CD14-positive monocyte (primary cell): ENCODE measurements around the gene C5orf58. TPM values are rescaled to one million over a fixed set of nuclear protein-coding genes. Genes with fewer than 3 reads are reported as not detected.

Experiments
- DNase-seq, 3 donors: peaks; one replicate each; pipeline ENCODE4 v3.0.0-alpha.2; 2011 to 2022
- H2AFZ ChIP-seq: 2 replicates; pipeline ENCODE4 v1.6.0; 2012; ENCODE audit warnings: mild to moderate bottlenecking, low read depth, low read length, inconsistent platforms; ENCODE audit not compliant: insufficient read depth, poor library complexity, severe bottlenecking
- H3K27ac ChIP-seq, 2 donors: 1 replicate in 1 of 2; 2 replicates in 1 of 2; pipeline ENCODE4 v1.5.1; 2012 to 2013; ENCODE audit warnings: low read length in 2 of 2, control low read depth in 1 of 2, inconsistent platforms in 1 of 2, low read depth in 1 of 2, mild to moderate bottlenecking in 1 of 2
- H3K27me3 ChIP-seq, 2 donors: one replicate each; pipeline versions ENCODE4 v1.6.0 to v1.6.1; 2011 to 2013; ENCODE audit warnings: low read length in 2 of 2; ENCODE audit not compliant: control insufficient read depth in 2 of 2, insufficient read depth in 2 of 2
- H3K36me3 ChIP-seq, 2 donors: replicated peaks in 1 of 2; 1 replicate in 1 of 2; 2 replicates in 1 of 2; pipeline versions ENCODE4 v1.5.1 to v1.6.1; 2012 to 2013; ENCODE audit warnings: low read length in 2 of 2, control low read depth in 1 of 2, inconsistent platforms in 1 of 2, mild to moderate bottlenecking in 1 of 2; ENCODE audit not compliant: insufficient read depth in 2 of 2, control insufficient read depth in 1 of 2
- H3K4me1 ChIP-seq, 2 donors: 1 replicate in 1 of 2; 2 replicates in 1 of 2; pipeline versions ENCODE4 v1.5.1 to v1.6.1; 2012 to 2013; ENCODE audit warnings: low read length in 2 of 2, control low read depth in 1 of 2, inconsistent platforms in 1 of 2, mild to moderate bottlenecking in 1 of 2, moderate library complexity in 1 of 2; ENCODE audit not compliant: insufficient read depth in 2 of 2, control insufficient read depth in 1 of 2
- H3K4me2 ChIP-seq: replicated peaks from 2 replicates; pipeline ENCODE3; 2012; ENCODE audit warnings: low read length, moderate library complexity, mild to moderate bottlenecking; ENCODE audit not compliant: poor library complexity, severe bottlenecking; ENCODE audit errors: extremely low read depth
- H3K4me3 ChIP-seq, 3 experiments: fragments of 200-600 bp in 1 of 3; sonication (generic) in 1 of 3; replicated peaks in 1 of 3; 1 replicate in 2 of 3; 2 replicates in 1 of 3; pipeline ENCODE4 v1.5.1; 2011 to 2013; ENCODE audit warnings: low read length in 3 of 3, mild to moderate bottlenecking in 3 of 3, control low read depth in 2 of 3, low read depth in 2 of 3, inconsistent platforms in 1 of 3, moderate library complexity in 1 of 3
- H3K79me2 ChIP-seq: 2 replicates; pipeline ENCODE4 v1.6.0; 2012; ENCODE audit warnings: mild to moderate bottlenecking, control low read depth, inconsistent platforms, low read length, moderate library complexity; ENCODE audit not compliant: insufficient read depth
- H3K9ac ChIP-seq: 2 replicates; pipeline ENCODE4 v1.6.0; 2017; ENCODE audit warnings: low read length, mild to moderate bottlenecking; ENCODE audit not compliant: insufficient read depth, poor library complexity, severe bottlenecking
- H3K9me3 ChIP-seq, 2 donors: replicated peaks in 1 of 2; 1 replicate in 1 of 2; 2 replicates in 1 of 2; pipeline versions ENCODE4 v1.5.1 to v1.6.1; 2012 to 2013; ENCODE audit warnings: low read length in 2 of 2, control low read depth in 1 of 2; ENCODE audit not compliant: control insufficient read depth in 1 of 2, insufficient read depth in 1 of 2
- H4K20me1 ChIP-seq: 2 replicates; pipeline ENCODE4 v1.6.0; 2012; ENCODE audit warnings: mild to moderate bottlenecking, low read length, control low read depth, moderate library complexity; ENCODE audit not compliant: insufficient read depth
- H3K27ac Mint-ChIP-seq, 7 donors: one replicate each; pipeline ENCODE4 v1.8.0; 2020; ENCODE audit warnings: mild to moderate bottlenecking in 7 of 7, mixed read lengths in 7 of 7, moderate library complexity in 6 of 7, inconsistent platforms in 2 of 7
- H3K27me3 Mint-ChIP-seq, 3 donors: one replicate each; pipeline ENCODE4 v1.8.0; 2021 to 2022; ENCODE audit warnings: low read depth in 3 of 3, mild to moderate bottlenecking in 3 of 3, mixed read lengths in 3 of 3, moderate library complexity in 3 of 3, inconsistent platforms in 1 of 3
- H3K36me3 Mint-ChIP-seq, 2 donors: one replicate each; pipeline ENCODE4 v1.8.0; 2020; ENCODE audit warnings: mixed read lengths in 2 of 2, inconsistent platforms in 1 of 2, mild to moderate bottlenecking in 1 of 2
- H3K4me1 Mint-ChIP-seq: one replicate; pipeline ENCODE4 v1.8.0; 2020; ENCODE audit warnings: mild to moderate bottlenecking, mixed read lengths
- H3K4me3 Mint-ChIP-seq, 2 donors: one replicate each; pipeline ENCODE4 v1.8.0; 2020; ENCODE audit warnings: mild to moderate bottlenecking in 2 of 2, mixed read lengths in 2 of 2, moderate library complexity in 1 of 2
- H3K9me3 Mint-ChIP-seq, 7 donors: one replicate each; pipeline ENCODE4 v1.8.0; 2020 to 2022; ENCODE audit warnings: mixed read lengths in 7 of 7, mild to moderate bottlenecking in 6 of 7, moderate library complexity in 6 of 7, inconsistent platforms in 2 of 7
- CTCF ChIP-seq: fragments of 200-600 bp; IDR thresholded peaks from one replicate; pipeline ENCODE4 v1.8.0; 2022; ENCODE audit warnings: antibody characterized with exemption, mild to moderate bottlenecking
- WGBS: methylation state at CpG from one replicate; pipeline ENCODE4 v1.1.5; 2013; ENCODE audit warnings: missing lambda C conversion rate; ENCODE audit not compliant: insufficient coverage; 5-methylcytosine and 5-hydroxymethylcytosine counted together
- intact Hi-C, 2 donors: fragments of 100-400 bp; cut with micrococcal nuclease; formaldehyde crosslinking; loops; one replicate each; pipeline versions ENCODE4 v1.15.0 to v1.15.1; 2023
- polyA plus RNA-seq, 3 donors: library from polyadenylated mRNA; depleted of rRNA in 1 of 3; unstranded in 2 of 3; stranded (reverse) in 1 of 3; fragments of 300-500 nt in 2 of 3; fragments of >200 nt in 1 of 3; fragmentation: Illumina TruSeq in 2 of 3; gene quantifications; 1 replicate in 2 of 3; 2 replicates in 1 of 3; pipeline ENCODE4 v1.2.3, GENCODE V29; 2012 to 2021

C5orf58 gene
- polyA plus RNA-seq, 3 donors: 0.46 TPM; not detected in 2

- H3K27me3 ChIP-seq: no peaks in the 10 kb centered on the region
- TF ChIP-seq CTCF: no peak
- H3K9me3 ChIP-seq: no peaks in the 10 kb centered on the region
- peaks cover 0 to 1% (median 0%) of the 10 kb centered on the region in 3 donors for H3K27me3 Mint-ChIP-seq
- H4K20me1 ChIP-seq: peaks cover 91% of the 10 kb centered on the region
- peak overlapping the region; percentile 17 to 86 for H3K4me3 Mint-ChIP-seq
- peaks cover 60% of the 10 kb centered on the region for H3K4me1 Mint-ChIP-seq
- 63% methylated on average over 4 of the region's 7 CpGs for WGBS
- H3K4me1 ChIP-seq: peaks cover 47 to 53% of the 10 kb centered on the region in 2 donors
- H3K4me2 ChIP-seq: peak overlapping the region; percentile 30
- H3K27ac Mint-ChIP-seq: peak overlapping the region; percentile 96 to 100 (median 98)
- peaks cover 67% of the 10 kb centered on the region for H3K79me2 ChIP-seq
- peak overlapping the region; percentile 71 for H3K9ac ChIP-seq
- intact Hi-C loops: loop anchor here (1.0 to 5.0 kb wide), 6 partner anchors 9 to 153 kb away; no protein-coding TSS in a partner anchor
- peak; percentile 93 to 98 (median 97) for DNase-seq
- peak overlapping the region; percentile 97 to 98 for H3K27ac ChIP-seq
- H3K9me3 Mint-ChIP-seq: peaks cover 0 to 2% (median 0%) of the 10 kb centered on the region in 7 donors
- peaks cover 83 to 89% of the 10 kb centered on the region in 2 donors for H3K36me3 ChIP-seq
- peak overlapping the region in 1 of 3 experiments; percentile 36 for H3K4me3 ChIP-seq
- H2AFZ ChIP-seq: no peak overlapping the region
- peaks cover 92 to 96% of the 10 kb centered on the region in 2 donors for H3K36me3 Mint-ChIP-seq
These were observed 36.8 kb downstream of the C5orf58 start for GRCh38 chr5:170269579-170269978.

GRCh38 chr5:170270293-170271069 lies 37.7 kb downstream of the C5orf58 start:
- Histone ChIP-seq H3K36me3 (peaks cover 83 to 88% of the 10 kb centered on the region in 2 donors), H3K4me1 (peaks cover 47 to 56% of the 10 kb centered on the region in 2 donors), H4K20me1 (peaks cover 91% of the 10 kb centered on the region), H3K4me2 (no peak overlapping the region), H3K4me3 (peak overlapping the region in 1 of 3 experiments; percentile 3), H2AFZ (no peak overlapping the region), H3K9ac (no peak overlapping the region), H3K27me3 (no peaks in the 10 kb centered on the region), H3K27ac (peak overlapping the region; percentile 97 to 98), H3K9me3 (no peaks in the 10 kb centered on the region), H3K79me2 (peaks cover 71% of the 10 kb centered on the region)
- Mint-ChIP-seq H3K27ac (peak overlapping the region; percentile 92 to 100 (median 98)), H3K9me3 (peaks cover 0 to 2% (median 0%) of the 10 kb centered on the region in 7 donors), H3K27me3 (peaks cover 0 to 1% (median 0%) of the 10 kb centered on the region in 3 donors), H3K4me1 (peaks cover 65% of the 10 kb centered on the region), H3K36me3 (peaks cover 93 to 96% of the 10 kb centered on the region in 2 donors), H3K4me3 (no peak overlapping the region)
- 78% methylated on average over 11 of the region's 15 CpGs for WGBS
- DNase-seq: peak; percentile 62 to 82 (median 65)
- no peak for TF ChIP-seq CTCF
- intact Hi-C loops: no loop called here
